ENCODE data around the gene ADAM22. TPM values are rescaled to one million over a fixed set of nuclear protein-coding genes. Genes with fewer than 3 reads are reported as not detected.

Gene ADAM22
- polyA plus RNA-seq, 1 of the 3 experiments (the other 2 are of a cell fraction): 3.0 TPM

GRCh38 chr7:88012086-88012485 is 78.0 kb downstream of the ADAM22 start (continued):
- no peak for TF ChIP-seq REST (IDR thresholded peaks at IDR 0.05; ENCODE audit: low read depth, low read length)

GRCh38 chr7:88013981-88014380 is 79.9 kb downstream of the ADAM22 start:
- H4K20me1 ChIP-seq (ENCODE audit: insufficient read depth): no peaks in the 10 kb centered on the region
- POLR2A ChIA-PET: no interaction called here
- H3K4me3 ChIP-seq (ENCODE audit: low read depth in 2 of 2, low read length in 1 of 2): no peak overlapping the region
- no peak overlapping the region for H3K4me2 ChIP-seq
- no peaks in the 10 kb centered on the region for H3K27me3 ChIP-seq (ENCODE audit: insufficient read depth)
- no peaks in the 10 kb centered on the region for H3F3A ChIP-seq (replicated peaks; ENCODE audit: insufficient read depth)
- peak; percentile 30 for DNase-seq
- H2AFZ ChIP-seq (ENCODE audit: low read depth): no peak overlapping the region
- CTCF ChIA-PET: no interaction called here
- 58% methylated on average over 3 of the region's 3 CpGs for WGBS (ENCODE audit: low lambda C conversion rate)
- no peaks in the 10 kb centered on the region for H3K9me3 ChIP-seq
- no peaks in the 10 kb centered on the region for H3K9me2 ChIP-seq
- H3K27ac ChIP-seq (ENCODE audit: low read depth in 2 of 2, low read length in 1 of 2): peak overlapping the region in 1 of 2 experiments; percentile 36; a peak in 1 of 4 replicates
- H3K4me1 ChIP-seq (ENCODE audit: control insufficient read depth in 1 of 2, insufficient read depth in 2 of 2, low read depth in 1 of 2, low read length in 1 of 2): peaks cover 0 to 16% of the 10 kb centered on the region in 2 experiments; a peak in 2 of 4 replicates
- H3K36me3 ChIP-seq (replicated peaks in 1 of 2; ENCODE audit: control insufficient read depth in 1 of 2, insufficient read depth in 2 of 2, low read length in 1 of 2): no peaks in the 10 kb centered on the region
- H3K79me2 ChIP-seq (ENCODE audit: insufficient read depth): no peaks in the 10 kb centered on the region
- H3K9ac ChIP-seq: no peak overlapping the region
- TF ChIP-seq YY1 (IDR thresholded peaks at IDR 0.05; ENCODE audit: low read depth) (no peak), GATA2 (CRISPR knock-in tag; IDR thresholded peaks at IDR 0.05) (peak; percentile 62), REST (IDR thresholded peaks at IDR 0.05; ENCODE audit: low read depth, low read length) (no peak), SIN3A (IDR thresholded peaks at IDR 0.05; ENCODE audit: borderline replicate concordance, low read depth, low read length) (no peak), USF1 (IDR thresholded peaks at IDR 0.05; ENCODE audit: borderline replicate concordance, low read depth) (no peak), MXI1 (IDR thresholded peaks at IDR 0.05; ENCODE audit: low read depth, low read length) (peak; percentile 64; the same call in 1 of the 2 replicates), RXRA (IDR thresholded peaks at IDR 0.05; ENCODE audit: borderline replicate concordance, low read depth) (no peak), FOSL2 (IDR thresholded peaks at IDR 0.05; ENCODE audit: borderline replicate concordance, low read depth) (no peak), EZH2phosphoT487 (IDR thresholded peaks at IDR 0.05; ENCODE audit: borderline replicate concordance, low read depth) (no peak), CHD2 (IDR thresholded peaks at IDR 0.05; ENCODE audit: low read length, partially characterized antibody) (peak; percentile 61), NRF1 (IDR thresholded peaks at IDR 0.05; ENCODE audit: low read depth, low read length) (no peak), MEF2A (IDR thresholded peaks at IDR 0.05; ENCODE audit: borderline replicate concordance, low read depth) (no peak), RCOR1 (IDR thresholded peaks at IDR 0.05; ENCODE audit: low read length) (peak; percentile 83), TCF12 (IDR thresholded peaks at IDR 0.05) (peak; percentile 38), ZBTB33 (IDR thresholded peaks at IDR 0.05; ENCODE audit: borderline replicate concordance, low read depth) (no peak), IRF3 (IDR thresholded peaks at IDR 0.05; ENCODE audit: low read depth, low read length) (no peak), GABPA (IDR thresholded peaks at IDR 0.05; ENCODE audit: low read depth) (no peak), FOXJ3 (CRISPR knock-in tag; IDR thresholded peaks at IDR 0.05) (no peak), EP300 (IDR thresholded peaks at IDR 0.05; ENCODE audit: borderline replicate concordance in 1 of 2, low read depth in 1 of 2, low read length in 1 of 2) (peak in 1 of 2 experiments; percentile 92; a peak in 2 of 4 replicates)
- TF ChIP-seq, protein P1, sequence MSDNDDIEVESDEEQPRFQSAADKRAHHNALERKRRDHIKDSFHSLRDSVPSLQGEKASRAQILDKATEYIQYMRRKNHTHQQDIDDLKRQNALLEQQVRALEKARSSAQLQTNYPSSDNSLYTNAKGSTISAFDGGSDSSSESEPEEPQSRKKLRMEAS (IDR thresholded peaks at IDR 0.05; ENCODE audit: low read depth): no peak

All from SK-N-SH (cell line).